K562 treated with DMSO at 1 percent for 24 hours (cell line): ENCODE results near the gene TRIM29. TPM values are rescaled to one million over a fixed set of nuclear protein-coding genes. Genes with fewer than 3 reads are reported as not detected.

Experiments used
- total RNA-seq: library from RNA; unstranded; fragments of 300-600 nt; gene quantifications from 2 replicates; pipeline ENCODE4 v1.2.3, GENCODE V29; 2022; ENCODE audit warnings: low read depth; ENCODE audit not compliant: insufficient read depth

Gene TRIM29, protein sequence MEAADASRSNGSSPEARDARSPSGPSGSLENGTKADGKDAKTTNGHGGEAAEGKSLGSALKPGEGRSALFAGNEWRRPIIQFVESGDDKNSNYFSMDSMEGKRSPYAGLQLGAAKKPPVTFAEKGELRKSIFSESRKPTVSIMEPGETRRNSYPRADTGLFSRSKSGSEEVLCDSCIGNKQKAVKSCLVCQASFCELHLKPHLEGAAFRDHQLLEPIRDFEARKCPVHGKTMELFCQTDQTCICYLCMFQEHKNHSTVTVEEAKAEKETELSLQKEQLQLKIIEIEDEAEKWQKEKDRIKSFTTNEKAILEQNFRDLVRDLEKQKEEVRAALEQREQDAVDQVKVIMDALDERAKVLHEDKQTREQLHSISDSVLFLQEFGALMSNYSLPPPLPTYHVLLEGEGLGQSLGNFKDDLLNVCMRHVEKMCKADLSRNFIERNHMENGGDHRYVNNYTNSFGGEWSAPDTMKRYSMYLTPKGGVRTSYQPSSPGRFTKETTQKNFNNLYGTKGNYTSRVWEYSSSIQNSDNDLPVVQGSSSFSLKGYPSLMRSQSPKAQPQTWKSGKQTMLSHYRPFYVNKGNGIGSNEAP
- total RNA-seq = 0.45 and 1.3 TPM in 2 replicates

GRCh38 chr11:120137611-120138521 lies at the start of gene TRIM29:
Gene TRIM29, minus strand, starts transcription at chr11:120138113. Its CDS starts 82 bp downstream, at chr11:120138031.

Other genes with a start within 250 kb of the TRIM29 start
- 7.0 and 13.2 TPM in 2 replicates for gene OAF, start 72.9 kb upstream of the TRIM29 start, total RNA-seq
- gene POU2F3, start 102.0 kb upstream of the TRIM29 start, total RNA-seq = not detected in 2 replicates
- 1.1 TPM in 2 replicates for gene TLCD5, start 187.2 kb upstream of the TRIM29 start, total RNA-seq
- 30.0 and 34.5 TPM in 2 replicates for gene ARHGEF12, start 198.3 kb upstream of the TRIM29 start, total RNA-seq